ENCODE measurements around the gene CTRB2.

Gene CTRB2

GRCh38 chr16:75203667-75204409 lies 3.1 kb downstream of the CTRB2 start:
- no peak for DNase-seq

DNA sequence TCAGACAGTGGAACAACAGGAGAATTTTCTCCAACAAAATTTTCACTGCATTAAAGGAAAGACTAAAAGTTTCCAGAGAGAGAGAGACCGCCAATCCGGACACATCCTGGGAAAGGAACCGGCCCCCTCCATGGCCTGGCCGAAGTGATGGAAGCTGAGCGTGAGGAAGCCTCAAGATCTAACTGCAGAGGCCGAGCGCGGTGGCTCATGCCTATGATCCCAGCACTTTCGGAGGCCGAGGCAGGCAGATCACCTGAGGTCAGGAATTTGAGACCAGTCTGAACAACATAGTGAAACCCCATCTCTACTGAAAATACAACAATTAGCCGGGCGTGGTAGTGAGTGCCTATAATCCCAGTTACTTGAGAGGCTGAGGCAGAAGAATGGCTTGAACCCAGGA lies 3.9 kb downstream of the CTRB2 start:
- no peak for DNase-seq

- no peak for DNase-seq
Measured at GRCh38 chr16:75202069-75202590, 4.8 kb downstream of the CTRB2 start.

DNA sequence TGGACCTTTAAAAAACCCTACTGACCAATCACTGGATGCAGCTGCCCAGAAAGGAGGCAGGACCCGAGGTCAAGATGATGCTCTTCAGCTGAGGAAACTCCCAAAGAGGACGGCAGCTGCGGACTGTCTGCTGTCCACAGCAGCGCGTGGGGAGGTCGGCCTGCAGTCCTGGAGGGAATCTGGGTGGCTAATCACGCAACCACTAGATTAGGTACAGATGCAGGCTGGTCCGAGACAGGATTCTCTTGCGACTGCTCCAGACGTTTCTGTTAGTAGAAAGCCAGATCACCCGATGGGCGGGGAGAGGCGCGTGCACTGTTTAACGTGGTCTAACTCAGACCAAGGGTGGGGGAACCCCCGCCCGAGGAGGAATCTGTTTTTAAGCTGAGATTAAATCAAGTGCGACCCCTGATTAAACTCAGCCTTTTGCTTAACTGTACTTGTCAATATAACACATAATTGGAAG lies 8.8 kb downstream of the CTRB2 start:
- DNase-seq: no peak

DNA sequence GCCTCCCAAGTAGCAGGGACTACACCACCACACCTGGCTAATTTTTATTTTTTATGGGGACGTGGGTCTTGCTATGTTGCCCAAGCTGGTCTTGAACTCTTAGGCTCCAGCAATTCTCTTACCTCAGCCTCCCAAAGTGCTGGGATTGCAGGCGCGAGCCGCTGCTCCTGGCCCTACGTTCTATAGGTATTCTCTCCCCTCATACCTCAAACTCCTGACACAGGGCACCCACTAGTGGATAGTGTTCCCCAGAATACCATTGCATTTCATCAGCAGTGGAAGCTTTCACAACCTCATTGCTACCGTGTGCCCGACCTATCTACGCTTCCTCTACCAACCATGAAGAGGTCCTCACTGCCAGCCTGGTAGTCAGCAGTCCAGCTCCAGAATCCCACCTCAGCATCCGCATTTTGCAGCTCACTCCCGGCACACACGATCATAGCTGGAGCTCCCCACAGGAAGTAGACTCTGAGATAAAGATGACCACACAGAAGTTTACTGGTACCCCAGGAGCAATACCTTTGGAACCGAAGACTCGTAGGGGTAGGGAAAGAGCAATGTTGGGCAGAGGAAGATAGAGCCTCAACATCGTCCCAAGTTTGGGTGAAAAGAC lies 9.3 kb downstream of the CTRB2 start:
- no peak for DNase-seq

DNA sequence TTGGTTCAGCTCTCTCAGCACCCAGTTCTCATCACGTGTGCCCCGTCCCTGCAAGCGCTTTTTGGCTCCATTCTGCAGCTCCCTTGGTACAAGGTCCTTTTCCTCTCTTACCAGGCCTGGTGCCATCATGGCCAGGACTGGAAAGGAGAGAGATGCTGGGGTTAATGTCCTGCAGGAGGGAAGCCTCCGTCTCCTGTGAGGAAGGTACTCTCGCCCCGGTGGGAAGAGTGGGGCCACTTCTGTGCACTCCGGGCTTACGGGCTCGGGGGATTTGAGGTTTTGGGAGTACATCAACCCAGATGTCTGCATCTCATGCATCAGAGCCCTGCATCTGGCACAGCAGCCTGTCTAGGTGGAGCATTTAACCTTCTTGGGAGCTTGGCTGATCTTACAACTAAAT lies 10.1 kb downstream of the CTRB2 start:
- DNase-seq: no peak

DNA sequence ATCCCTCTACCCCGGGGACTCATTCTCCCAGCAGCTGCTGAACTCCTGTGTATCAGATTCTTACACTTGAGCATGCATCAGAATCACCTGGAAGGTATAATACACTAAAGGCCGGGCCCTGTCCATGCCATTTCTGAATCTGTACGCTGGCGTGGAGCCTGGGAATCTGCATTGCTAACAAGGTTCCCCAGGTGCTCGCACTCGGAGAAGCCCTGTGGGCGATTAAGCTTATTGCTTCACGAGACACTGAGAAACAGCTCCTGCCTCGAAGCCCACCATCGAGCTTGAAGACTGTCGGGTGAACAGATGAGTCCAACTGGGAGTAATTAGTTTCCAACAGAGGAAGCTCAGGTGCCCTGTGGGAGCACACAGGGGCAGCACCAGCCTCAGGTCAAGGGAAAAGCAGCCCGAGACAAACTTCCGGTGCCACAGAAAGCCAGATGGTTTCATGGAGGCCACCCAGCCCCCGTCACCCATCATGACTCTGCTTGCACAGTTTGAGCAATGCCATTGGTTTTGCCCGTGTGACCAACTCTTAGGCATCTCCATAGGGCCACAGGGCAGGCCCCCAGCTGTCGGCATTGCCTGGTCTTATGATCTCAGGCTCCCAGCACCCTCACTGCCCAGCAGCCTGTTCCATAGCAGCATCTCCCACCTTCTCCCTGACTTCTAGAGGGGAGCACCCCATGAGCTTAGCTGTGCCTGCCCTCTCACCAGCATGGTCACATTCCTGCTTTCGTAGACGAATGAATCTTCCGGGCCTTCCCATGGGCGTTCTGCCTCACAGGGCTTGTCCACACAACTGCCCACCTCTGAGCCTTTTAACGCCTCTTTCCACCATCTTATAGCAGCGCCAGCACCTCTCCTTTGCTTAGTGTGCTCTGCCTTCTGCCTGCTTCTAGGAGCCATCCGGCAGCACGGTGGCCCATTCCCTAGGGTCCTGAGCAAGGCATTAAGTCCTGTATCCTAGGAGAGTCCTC lies 10.9 kb downstream of the CTRB2 start:
- DNase-seq: no peak

DNA sequence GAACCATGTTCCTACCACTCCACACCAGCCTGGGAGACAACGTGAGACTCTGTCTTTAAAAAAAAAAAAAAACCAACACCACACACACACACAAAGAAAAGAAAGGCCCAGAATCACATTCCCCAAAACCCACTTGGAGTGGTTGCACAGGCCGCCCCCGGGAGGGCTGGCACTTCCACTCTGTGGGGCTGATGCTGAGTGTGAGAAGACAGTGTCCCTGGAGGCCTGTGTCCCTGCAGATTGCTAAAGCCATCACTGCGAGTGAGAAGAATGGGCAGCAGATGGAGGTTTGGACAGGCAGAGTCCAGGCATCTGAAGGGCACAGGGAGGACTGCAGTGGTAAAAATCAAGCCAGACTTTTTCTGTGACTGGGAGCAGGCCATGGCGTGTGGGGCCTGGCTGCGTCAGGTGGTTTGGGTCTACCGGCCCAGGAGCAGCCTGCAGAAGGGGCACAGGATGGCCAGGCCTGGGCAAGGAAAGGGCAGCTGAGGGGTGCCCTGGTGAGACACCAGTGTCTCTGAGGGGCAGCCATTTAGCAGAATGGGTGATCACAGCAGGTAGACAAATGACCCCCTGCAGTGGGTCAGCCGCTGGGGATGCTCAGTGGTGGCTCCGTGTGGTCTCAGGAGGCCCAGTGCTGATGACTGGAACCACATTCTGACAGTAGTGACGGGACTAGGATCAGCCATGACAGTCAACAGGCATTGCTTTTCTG lies 13.1 kb downstream of the CTRB2 start:
- no peak for DNase-seq

DNA sequence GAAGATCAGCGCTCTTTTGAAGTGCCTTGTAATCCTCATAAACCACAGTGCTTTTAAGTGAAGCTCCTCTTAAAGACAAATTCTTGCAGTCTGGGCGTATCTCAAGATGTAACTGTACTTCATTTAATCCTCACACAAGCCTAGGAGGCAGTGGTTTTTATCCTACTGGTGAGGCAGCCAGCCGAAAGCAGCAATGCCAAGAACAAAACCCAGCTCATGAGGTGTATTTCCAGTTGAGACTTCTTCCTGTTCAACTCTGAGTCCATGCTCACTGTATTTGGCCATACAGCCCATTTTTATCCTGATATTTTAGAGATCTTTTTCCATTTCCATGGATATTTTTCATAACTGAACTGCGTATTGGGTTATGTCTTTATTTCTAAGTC lies 13.7 kb downstream of the CTRB2 start:
- no peak for DNase-seq

- no peak for DNase-seq
Measured at GRCh38 chr16:75192606-75193264, 14.2 kb downstream of the CTRB2 start.

DNA sequence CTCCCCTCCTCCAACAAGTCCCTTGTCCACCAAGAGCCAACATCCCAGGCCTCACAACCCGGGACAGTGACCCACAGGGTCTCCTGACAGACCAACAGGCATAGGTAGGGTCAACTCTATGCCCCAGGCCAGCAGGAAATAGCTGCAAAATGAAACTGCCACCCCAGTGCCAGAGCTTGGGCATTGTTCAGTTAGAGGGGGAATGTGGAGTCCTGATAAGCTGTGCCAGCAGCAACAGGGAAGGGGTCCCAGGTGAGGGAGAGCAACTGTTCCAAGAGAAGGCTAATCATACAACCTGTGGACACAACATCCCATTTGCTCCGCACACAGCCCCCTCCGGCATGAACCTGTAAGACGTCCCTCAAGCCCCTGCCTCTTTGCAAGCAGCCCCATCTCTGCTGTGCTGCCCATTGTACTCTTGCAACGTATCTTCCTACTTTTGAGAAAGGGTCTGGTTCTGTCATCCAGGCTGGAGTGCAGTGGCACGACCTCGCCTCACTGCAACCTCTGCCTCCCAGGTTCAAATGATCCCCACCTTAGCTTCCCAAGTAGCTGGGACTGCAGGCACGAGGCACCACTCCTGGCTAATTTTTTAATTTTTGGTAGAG lies 17.2 kb downstream of the CTRB2 start:
- DNase-seq: no peak

- DNase-seq: no peak
Measured at GRCh38 chr16:75188832-75189477, 18.0 kb downstream of the CTRB2 start.

GRCh38 chr16:75181630-75182029 lies 25.3 kb downstream of the CTRB2 start:
- DNase-seq: no peak

- no peak for DNase-seq
Measured at GRCh38 chr16:75179208-75179607, 27.8 kb downstream of the CTRB2 start.

DNA sequence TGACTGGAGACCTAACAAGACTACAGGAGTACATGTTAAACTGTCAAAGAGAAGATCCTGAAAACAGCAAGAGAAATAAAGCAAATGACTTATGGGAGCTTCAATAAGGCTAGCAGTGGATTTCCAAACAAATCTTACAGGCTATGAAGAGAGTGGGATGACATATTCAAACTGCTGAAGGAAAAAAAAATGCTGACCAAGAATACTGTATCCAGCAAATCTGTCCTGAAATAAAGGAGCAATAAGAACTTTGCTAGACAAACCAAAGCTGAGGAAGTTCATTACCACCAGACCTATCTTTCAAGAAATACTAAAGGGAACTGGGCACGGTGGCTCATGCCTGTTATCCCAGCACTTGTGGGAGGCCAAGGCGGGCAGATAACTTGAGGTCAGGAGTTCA lies 30.0 kb downstream of the CTRB2 start:
- no peak for DNase-seq

DNA sequence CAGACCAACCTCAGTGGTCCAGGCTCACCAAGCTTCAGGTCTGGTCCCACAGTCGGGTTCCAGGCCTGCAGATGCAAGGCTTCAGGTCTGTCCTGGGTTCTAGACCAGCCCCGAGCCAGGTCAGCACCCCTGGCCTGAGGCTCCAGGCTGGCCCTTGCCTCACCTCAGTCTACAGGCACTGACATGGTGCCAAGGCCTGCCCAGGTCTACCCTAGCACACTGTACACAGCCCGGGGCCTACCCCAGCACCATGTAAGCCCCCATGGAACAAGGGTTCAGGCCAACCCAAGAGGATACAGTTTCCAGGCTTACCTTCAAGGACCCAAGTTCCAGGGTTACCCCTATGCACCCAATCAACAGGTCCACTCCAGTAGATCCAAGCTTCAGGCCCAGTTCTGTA lies 31.9 kb downstream of the CTRB2 start:
- DNase-seq: no peak

- no peak for DNase-seq
Measured at GRCh38 chr16:75172578-75172977, 34.4 kb downstream of the CTRB2 start.

- no peak for DNase-seq
Measured at GRCh38 chr16:75169899-75170405, 37.0 kb downstream of the CTRB2 start.

- no peak for DNase-seq
Measured at GRCh38 chr16:75160386-75160785, 46.6 kb downstream of the CTRB2 start.

Data from stimulated activated CD4-positive, alpha-beta T cell treated with anti-CD3 and anti-CD28 coated beads, Interleukin-1b, Interleukin-23, amount 100 ng/mL, for 48 hours (primary cell).